Dedifferentiated amniotic fluid mesenchymal stem cell (primary cell): ENCODE measurements around the gene VEGFA.
"Not testable (repeated sequence)": the region's sequence is repeated elsewhere in the genome, so short reads cannot be mapped to it uniquely, and the experiment has no call there.

ENCODE experiments used
- DNase-seq: peaks from one replicate; pipeline ENCODE4 v3.0.0-alpha.2; 2016; ENCODE audit errors: extremely low spot score

The VEGFA gene

GRCh38 chr6:43803055-43803782, 33.2 kb downstream of the VEGFA start:
- no peak for DNase-seq

GRCh38 chr6:43803783-43804549, 34.0 kb downstream of the VEGFA start:
- no peak for DNase-seq

GRCh38 chr6:43804550-43805223, 34.7 kb downstream of the VEGFA start:
- DNase-seq: no peak

- no peak for DNase-seq
Observed at GRCh38 chr6:43805699-43806042, 35.7 kb downstream of the VEGFA start.

GRCh38 chr6:43806043-43806757, 36.2 kb downstream of the VEGFA start:
- DNase-seq: no peak

GRCh38 chr6:43806758-43807227, 36.8 kb downstream of the VEGFA start:
- DNase-seq: no peak

- DNase-seq: no peak
Observed at GRCh38 chr6:43807228-43808061, 37.4 kb downstream of the VEGFA start.

- no peak for DNase-seq
Observed at GRCh38 chr6:43808412-43808811, 38.4 kb downstream of the VEGFA start.

- no peak for DNase-seq
Observed at GRCh38 chr6:43809417-43810305, 39.6 kb downstream of the VEGFA start.

GRCh38 chr6:43810965-43811732, 41.1 kb downstream of the VEGFA start:
- no peak for DNase-seq

GRCh38 chr6:43811733-43812099, 41.7 kb downstream of the VEGFA start:
- DNase-seq: no peak

GRCh38 chr6:43812850-43813578, 43.0 kb downstream of the VEGFA start:
- no peak for DNase-seq

GRCh38 chr6:43814111-43814510, 44.1 kb downstream of the VEGFA start:
- DNase-seq: no peak

GRCh38 chr6:43814865-43815264, 44.9 kb downstream of the VEGFA start:
- DNase-seq: no peak

GRCh38 chr6:43817192-43817591, 47.2 kb downstream of the VEGFA start:
- no peak for DNase-seq

GRCh38 chr6:43818973-43819372, 49.0 kb downstream of the VEGFA start:
- not testable (repeated sequence) for DNase-seq

- no peak for DNase-seq
Observed at GRCh38 chr6:43819958-43820357, 49.9 kb downstream of the VEGFA start.

- no peak for DNase-seq
Observed at GRCh38 chr6:43820486-43820885, 50.5 kb downstream of the VEGFA start.
